H1 (cell line): ENCODE data around the gene CALD1. TPM values are rescaled to one million over a fixed set of nuclear protein-coding genes. Genes with fewer than 3 reads are reported as not detected.

Source experiments
- CTCF ChIA-PET: fragments of 300-600 bp; sonication (Branson Sonifier 250); formaldehyde crosslinking; loops from one replicate; lab custom pipeline; 2021; ENCODE audit not compliant: partially characterized antibody; lab: Charles Lee
- POLR2A ChIA-PET: fragments of 300-600 bp; sonication (Branson Sonifier 250); formaldehyde crosslinking; loops from one replicate; lab custom pipeline; 2021; ENCODE audit warnings: inconsistent platforms; ENCODE audit not compliant: partially characterized antibody; lab: Charles Lee
- DNase-seq, 2 experiments: peaks; one replicate each; pipeline versions ENCODE4 v3.0.0 to v3.0.0-alpha.2; 2010 to 2022; ENCODE audit warnings: low spot score in 2 of 2, low read depth in 1 of 2, mixed read lengths in 1 of 2
- FAIRE-seq: peaks from 2 replicates; lab custom pipeline; 2011; peaks lifted over from hg19 to GRCh38; lab: Jason Lieb, UNC
- H2AFZ ChIP-seq: 2 replicates; pipeline ENCODE4 v1.8.1; 2012; ENCODE audit warnings: low read length, inconsistent platforms
- H2AK5ac ChIP-seq: 2 replicates; pipeline ENCODE4 v1.6.1; 2013; ENCODE audit warnings: low read depth, low read length
- H2BK120ac ChIP-seq: replicated peaks from 2 replicates; pipeline ENCODE3; 2013; ENCODE audit warnings: low read depth, low read length, inconsistent platforms
- H2BK12ac ChIP-seq: 2 replicates; pipeline ENCODE4 v1.6.1; 2013; ENCODE audit warnings: low read depth, low read length
- H2BK15ac ChIP-seq: 2 replicates; pipeline ENCODE4 v1.6.1; 2013; ENCODE audit warnings: low read length
- H2BK20ac ChIP-seq: 2 replicates; pipeline ENCODE4 v1.6.1; 2013; ENCODE audit warnings: low read length
- H2BK5ac ChIP-seq: 2 replicates; pipeline ENCODE4 v1.6.1; 2013; ENCODE audit warnings: low read depth, low read length
- H3K14ac ChIP-seq: 2 replicates; pipeline ENCODE4 v1.6.1; 2013; ENCODE audit warnings: inconsistent platforms; ENCODE audit not compliant: insufficient read length
- H3K18ac ChIP-seq: 2 replicates; pipeline ENCODE4 v1.6.1; 2013; ENCODE audit warnings: low read length; ENCODE audit errors: extremely low read depth
- H3K23ac ChIP-seq: 2 replicates; pipeline ENCODE4 v1.6.1; 2013; ENCODE audit warnings: inconsistent platforms; ENCODE audit not compliant: insufficient read length
- H3K23me2 ChIP-seq: 2 replicates; pipeline ENCODE4 v1.6.1; 2013; ENCODE audit warnings: low read depth, low read length
- H3K27ac ChIP-seq: 2 replicates; pipeline ENCODE4 v1.6.1; 2011; ENCODE audit warnings: low read depth, low read length, inconsistent platforms
- H3K27me3 ChIP-seq, 4 experiments: replicated peaks in 1 of 4; 1 replicate in 1 of 4; 2 replicates in 3 of 4; pipeline versions ENCODE4 v1.6.1 to v1.8.1; 2011 to 2013; ENCODE audit warnings: low read length in 3 of 4, mild to moderate bottlenecking in 3 of 4, inconsistent platforms in 2 of 4, mixed read lengths in 2 of 4, moderate library complexity in 1 of 4; ENCODE audit not compliant: control insufficient read depth in 3 of 4, insufficient read depth in 3 of 4; ENCODE audit errors: extremely low read depth in 1 of 4
- H3K36me3 ChIP-seq, 4 experiments: 2 replicates each; pipeline versions ENCODE4 v1.6.1 to v1.8.1; 2011 to 2013; ENCODE audit warnings: mild to moderate bottlenecking in 4 of 4, low read length in 3 of 4, moderate library complexity in 2 of 4, control low read depth in 1 of 4, inconsistent platforms in 1 of 4; ENCODE audit not compliant: insufficient read depth in 4 of 4, control insufficient read depth in 2 of 4
- H3K4ac ChIP-seq: replicated peaks from 2 replicates; pipeline ENCODE3; 2013; ENCODE audit warnings: low read length, low read depth, mixed read lengths, inconsistent platforms; ENCODE audit not compliant: insufficient read length
- H3K4me1 ChIP-seq, 4 experiments: replicated peaks in 1 of 4; 1 replicate in 1 of 4; 2 replicates in 3 of 4; pipeline versions ENCODE4 v1.6.1 to v1.8.1; 2011 to 2013; ENCODE audit warnings: low read length in 3 of 4, inconsistent platforms in 2 of 4, mixed read lengths in 1 of 4; ENCODE audit not compliant: insufficient read depth in 4 of 4, control insufficient read depth in 3 of 4
- H3K4me2 ChIP-seq, 2 experiments: 2 replicates each; pipeline versions ENCODE4 v1.6.1 to v1.8.1; 2011 to 2013; ENCODE audit warnings: low read depth in 2 of 2, low read length in 2 of 2, control low read depth in 1 of 2, inconsistent platforms in 1 of 2, mild to moderate bottlenecking in 1 of 2; ENCODE audit not compliant: insufficient read depth in 1 of 2
- H3K4me3 ChIP-seq, 4 experiments: fragments of 200-600, 300-600 bp in 1 of 4; sonication (generic), shearing (Covaris generic), sonication (Bioruptor Twin) in 1 of 4; 2 replicates each; pipeline versions ENCODE4 v1.5.1 to v1.8.1; 2011 to 2016; ENCODE audit warnings: low read length in 4 of 4, low read depth in 3 of 4, control low read depth in 2 of 4, inconsistent platforms in 2 of 4, mild to moderate bottlenecking in 2 of 4, mixed read lengths in 1 of 4, moderate library complexity in 1 of 4; ENCODE audit not compliant: insufficient read depth in 2 of 4; ENCODE audit errors: extremely low read depth in 1 of 4
- H3K56ac ChIP-seq: replicated peaks from 2 replicates; pipeline ENCODE3; 2013; ENCODE audit warnings: low read depth, mild to moderate bottlenecking, mixed read lengths, low read length, inconsistent platforms; ENCODE audit not compliant: insufficient read length
- H3K79me1 ChIP-seq: 2 replicates; pipeline ENCODE4 v1.6.1; 2013; ENCODE audit warnings: low read depth, low read length, control low read depth
- H3K79me2 ChIP-seq, 2 experiments: 2 replicates each; pipeline versions ENCODE4 v1.6.1 to v1.8.1; 2012 to 2013; ENCODE audit warnings: low read length in 2 of 2, mild to moderate bottlenecking in 2 of 2, inconsistent platforms in 1 of 2; ENCODE audit not compliant: insufficient read depth in 2 of 2, control insufficient read depth in 1 of 2
- H3K9ac ChIP-seq, 4 experiments: replicated peaks in 1 of 4; 1 replicate in 1 of 4; 2 replicates in 3 of 4; pipeline versions ENCODE4 v1.6.1 to v1.8.1; 2011 to 2013; ENCODE audit warnings: low read depth in 3 of 4, low read length in 3 of 4, control low read depth in 2 of 4, mild to moderate bottlenecking in 2 of 4, moderate library complexity in 2 of 4, inconsistent platforms in 1 of 4; ENCODE audit errors: extremely low read depth in 1 of 4
- H3K9me3 ChIP-seq, 2 experiments: 2 replicates each; pipeline versions ENCODE4 v1.6.1 to v1.8.1; 2012 to 2013; ENCODE audit warnings: mild to moderate bottlenecking in 2 of 2, moderate library complexity in 2 of 2, control low read depth in 1 of 2, inconsistent platforms in 1 of 2, low read depth in 1 of 2, low read length in 1 of 2, mixed read lengths in 1 of 2; ENCODE audit not compliant: insufficient read depth in 2 of 2
- H4K20me1 ChIP-seq, 2 experiments: replicated peaks in 1 of 2; 2 replicates each; pipeline versions ENCODE3 to v1.8.1; 2011 to 2013; ENCODE audit warnings: inconsistent platforms in 2 of 2, low read length in 2 of 2, mild to moderate bottlenecking in 1 of 2; ENCODE audit not compliant: insufficient read depth in 2 of 2, control insufficient read depth in 1 of 2
- H4K5ac ChIP-seq: 2 replicates; pipeline ENCODE4 v1.6.1; 2013; ENCODE audit warnings: low read length, low read depth, mixed read lengths, inconsistent platforms; ENCODE audit not compliant: insufficient read length
- H4K8ac ChIP-seq: 2 replicates; pipeline ENCODE4 v1.8.0; 2013; ENCODE audit warnings: mild to moderate bottlenecking, moderate library complexity, low read length, inconsistent platforms; ENCODE audit not compliant: insufficient read depth; ENCODE audit errors: extremely low read depth
- H4K91ac ChIP-seq: replicated peaks from 2 replicates; pipeline ENCODE3; 2013; ENCODE audit warnings: low read length, mixed read lengths, inconsistent platforms; ENCODE audit not compliant: insufficient read length
- ATF2 ChIP-seq: IDR thresholded peaks from 2 replicates; pipeline ENCODE4 v1.6.1; 2012; ENCODE audit warnings: low read length, inconsistent platforms
- FOSL1 ChIP-seq: IDR thresholded peaks from 2 replicates; pipeline ENCODE4 v1.6.1; 2011; ENCODE audit warnings: mild to moderate bottlenecking, low read depth, low read length, moderate library complexity; ENCODE audit not compliant: insufficient read depth
- KDM5A ChIP-seq: fragments of 200-600 bp; IDR thresholded peaks from 2 replicates; pipeline ENCODE4 v1.7.1; 2012; ENCODE audit warnings: mild to moderate bottlenecking, low read length, inconsistent platforms, mixed read lengths
- RNF2 ChIP-seq: fragments of 200-900, 300-1000 bp; sonication (generic); IDR thresholded peaks from 2 replicates; pipeline ENCODE4 v1.7.1; 2016; ENCODE audit warnings: borderline replicate concordance, low read depth, mild to moderate bottlenecking, antibody characterized with exemption, low read length; ENCODE audit not compliant: poor library complexity, severe bottlenecking; ENCODE audit errors: missing control alignments
- SAP30 ChIP-seq: fragments of 300-600 bp; sonication (generic); IDR thresholded peaks from 2 replicates; pipeline ENCODE4 v1.7.1; 2012; ENCODE audit warnings: low read length, moderate library complexity, mild to moderate bottlenecking, inconsistent platforms; ENCODE audit not compliant: insufficient read depth, insufficient replicate concordance
- SP1 ChIP-seq: IDR thresholded peaks from 2 replicates; pipeline ENCODE4 v1.6.1; 2011; ENCODE audit warnings: low read depth, low read length
- TAF1 ChIP-seq: IDR thresholded peaks from 2 replicates; pipeline ENCODE4 v1.6.1; 2011; ENCODE audit warnings: mild to moderate bottlenecking, low read depth, low read length
- WGBS, 2 experiments: shearing (Covaris generic) in 1 of 2; methylation state at CpG; one replicate each; pipeline versions ENCODE4 v1.1.6 to v1.1.7; 2013 to 2015; ENCODE audit warnings: low lambda C conversion rate in 2 of 2, mixed read lengths in 2 of 2, inconsistent platforms in 1 of 2, low coverage in 1 of 2, missing lambda C conversion rate in 1 of 2; ENCODE audit not compliant: insufficient replicate concordance in 2 of 2, insufficient coverage in 1 of 2, insufficient read length in 1 of 2; ENCODE audit errors: extremely low coverage in 1 of 2, missing lambda C conversion rate in 1 of 2; 5-methylcytosine and 5-hydroxymethylcytosine counted together
- polyA plus RNA-seq, 7 experiments: library from polyadenylated mRNA; depleted of rRNA in 3 of 7; stranded (reverse) in 5 of 7; unstranded in 2 of 7; fragments of >200 nt in 5 of 7; fragments of 200-250 nt in 2 of 7; gene quantifications; 1 replicate in 5 of 7; 2 replicates in 1 of 7; 4 replicates in 1 of 7; pipeline versions ENCODE4 v1.2.1 to v1.2.3, GENCODE V29; 2011 to 2013; ENCODE audit warnings: missing spikeins in 2 of 7, mixed read lengths in 2 of 7
- total RNA-seq: library from RNA; stranded (reverse); fragmentation: NEBNext Ultra II Directional; extraction: Animal tissue kit (Norgen Biotek cat#: 25700); gene quantifications from 2 replicates; pipeline ENCODE4 v1.2.1, GENCODE V29; 2021
- TF ChIP-seq, protein P1 (sequence below): IDR thresholded peaks from 2 replicates; pipeline ENCODE4 v1.6.1; 2012; ENCODE audit warnings: inconsistent platforms

The CALD1 gene
- total and polyA plus RNA-seq, 2 of the 8 experiments (the other 6 are each of a cell fraction or from before 2014, with no cell fraction given), result 34.3 to 177 TPM

- Histone ChIP-seq H3K23ac (no peak overlapping the region), H3K9me3 (no peaks in the 10 kb centered on the region), H3K4me1 (peaks cover 2 to 13% (median 7%) of the 10 kb centered on the region in 4 experiments; a peak in 5 of 7 replicates), H3K27ac (no peak overlapping the region), H4K91ac (no peak overlapping the region), H3K18ac (peak overlapping the region; percentile 21; the same call in 1 of the 2 replicates), H4K8ac (no peak overlapping the region), H4K20me1 (no peaks in the 10 kb centered on the region), H3K4ac (no peak overlapping the region), H3K4me2 (no peak overlapping the region), H3K36me3 (no peaks in the 10 kb centered on the region; a peak in 2 of 8 replicates), H2BK5ac (no peak overlapping the region), H3K79me2 (no peaks in the 10 kb centered on the region), H2BK20ac (no peak overlapping the region), H2BK15ac (no peak overlapping the region), H3K23me2 (no peaks in the 10 kb centered on the region), H3K4me3 (no peak overlapping the region), H3K9ac (no peak overlapping the region), H2AFZ (0 out of 2 replicates have a peak overlapping the region, but pooled peaks have one; percentile 39), H2BK120ac (no peak overlapping the region), H2AK5ac (no peak overlapping the region), H3K14ac (no peak overlapping the region), H4K5ac (no peak overlapping the region), H2BK12ac (no peak overlapping the region), H3K27me3 (peaks cover 0 to 1% (median 0%) of the 10 kb centered on the region in 4 experiments; a peak in 1 of 7 replicates), H3K79me1 (no peaks in the 10 kb centered on the region), H3K56ac (no peak overlapping the region)
- POLR2A ChIA-PET, result no interaction called here
- CTCF ChIA-PET, result interaction anchor here (0.7 to 1.5 kb wide), 4 partner anchors 14 to 107 kb away, joined by 3 to 4 read pairs (median 3); no protein-coding TSS in a partner anchor
- DNase-seq (no peak), FAIRE-seq (no peak)
- WGBS, 2 experiments, result 74 to 100% methylated on average over 1 to 9 of the region's 9 CpGs
- TF ChIP-seq SAP30 (no peak), TAF1 (no peak), ATF2 (no peak), FOSL1 (no peak), KDM5A (no peak), RNF2 (no peak), SP1 (no peak)
- TF ChIP-seq, protein P1, sequence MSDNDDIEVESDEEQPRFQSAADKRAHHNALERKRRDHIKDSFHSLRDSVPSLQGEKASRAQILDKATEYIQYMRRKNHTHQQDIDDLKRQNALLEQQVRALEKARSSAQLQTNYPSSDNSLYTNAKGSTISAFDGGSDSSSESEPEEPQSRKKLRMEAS, result no peak
Measured at GRCh38 chr7:134865001-134865845, 85.8 kb downstream of the CALD1 start.
